H1 (cell line): ENCODE data around the gene SERTAD2. TPM values are rescaled to one million over a fixed set of nuclear protein-coding genes. Genes with fewer than 3 reads are reported as not detected.

ENCODE experiments used
- CTCF ChIA-PET: fragments of 300-600 bp; sonication (Branson Sonifier 250); formaldehyde crosslinking; loops from one replicate; lab custom pipeline; 2021; ENCODE audit not compliant: partially characterized antibody; lab: Charles Lee
- POLR2A ChIA-PET: fragments of 300-600 bp; sonication (Branson Sonifier 250); formaldehyde crosslinking; loops from one replicate; lab custom pipeline; 2021; ENCODE audit warnings: inconsistent platforms; ENCODE audit not compliant: partially characterized antibody; lab: Charles Lee
- DNase-seq, 2 experiments: peaks; one replicate each; pipeline versions ENCODE4 v3.0.0 to v3.0.0-alpha.2; 2010 to 2022; ENCODE audit warnings: low spot score in 2 of 2, low read depth in 1 of 2, mixed read lengths in 1 of 2
- FAIRE-seq: peaks from 2 replicates; lab custom pipeline; 2011; peaks lifted over from hg19 to GRCh38; lab: Jason Lieb, UNC
- H2AFZ ChIP-seq: 2 replicates; pipeline ENCODE4 v1.8.1; 2012; ENCODE audit warnings: low read length, inconsistent platforms
- H2AK5ac ChIP-seq: 2 replicates; pipeline ENCODE4 v1.6.1; 2013; ENCODE audit warnings: low read depth, low read length
- H2BK120ac ChIP-seq: replicated peaks from 2 replicates; pipeline ENCODE3; 2013; ENCODE audit warnings: low read depth, low read length, inconsistent platforms
- H2BK12ac ChIP-seq: 2 replicates; pipeline ENCODE4 v1.6.1; 2013; ENCODE audit warnings: low read depth, low read length
- H2BK15ac ChIP-seq: 2 replicates; pipeline ENCODE4 v1.6.1; 2013; ENCODE audit warnings: low read length
- H2BK20ac ChIP-seq: 2 replicates; pipeline ENCODE4 v1.6.1; 2013; ENCODE audit warnings: low read length
- H2BK5ac ChIP-seq: 2 replicates; pipeline ENCODE4 v1.6.1; 2013; ENCODE audit warnings: low read depth, low read length
- H3K14ac ChIP-seq: 2 replicates; pipeline ENCODE4 v1.6.1; 2013; ENCODE audit warnings: inconsistent platforms; ENCODE audit not compliant: insufficient read length
- H3K18ac ChIP-seq: 2 replicates; pipeline ENCODE4 v1.6.1; 2013; ENCODE audit warnings: low read length; ENCODE audit errors: extremely low read depth
- H3K23ac ChIP-seq: 2 replicates; pipeline ENCODE4 v1.6.1; 2013; ENCODE audit warnings: inconsistent platforms; ENCODE audit not compliant: insufficient read length
- H3K23me2 ChIP-seq: 2 replicates; pipeline ENCODE4 v1.6.1; 2013; ENCODE audit warnings: low read depth, low read length
- H3K27ac ChIP-seq: 2 replicates; pipeline ENCODE4 v1.6.1; 2011; ENCODE audit warnings: low read depth, low read length, inconsistent platforms
- H3K27me3 ChIP-seq, 4 experiments: replicated peaks in 1 of 4; 1 replicate in 1 of 4; 2 replicates in 3 of 4; pipeline versions ENCODE4 v1.6.1 to v1.8.1; 2011 to 2013; ENCODE audit warnings: low read length in 3 of 4, mild to moderate bottlenecking in 3 of 4, inconsistent platforms in 2 of 4, mixed read lengths in 2 of 4, moderate library complexity in 1 of 4; ENCODE audit not compliant: control insufficient read depth in 3 of 4, insufficient read depth in 3 of 4; ENCODE audit errors: extremely low read depth in 1 of 4
- H3K36me3 ChIP-seq, 4 experiments: 2 replicates each; pipeline versions ENCODE4 v1.6.1 to v1.8.1; 2011 to 2013; ENCODE audit warnings: mild to moderate bottlenecking in 4 of 4, low read length in 3 of 4, moderate library complexity in 2 of 4, control low read depth in 1 of 4, inconsistent platforms in 1 of 4; ENCODE audit not compliant: insufficient read depth in 4 of 4, control insufficient read depth in 2 of 4
- H3K4ac ChIP-seq: replicated peaks from 2 replicates; pipeline ENCODE3; 2013; ENCODE audit warnings: low read length, low read depth, mixed read lengths, inconsistent platforms; ENCODE audit not compliant: insufficient read length
- H3K4me1 ChIP-seq, 4 experiments: replicated peaks in 1 of 4; 1 replicate in 1 of 4; 2 replicates in 3 of 4; pipeline versions ENCODE4 v1.6.1 to v1.8.1; 2011 to 2013; ENCODE audit warnings: low read length in 3 of 4, inconsistent platforms in 2 of 4, mixed read lengths in 1 of 4; ENCODE audit not compliant: insufficient read depth in 4 of 4, control insufficient read depth in 3 of 4
- H3K4me2 ChIP-seq, 2 experiments: 2 replicates each; pipeline versions ENCODE4 v1.6.1 to v1.8.1; 2011 to 2013; ENCODE audit warnings: low read depth in 2 of 2, low read length in 2 of 2, control low read depth in 1 of 2, inconsistent platforms in 1 of 2, mild to moderate bottlenecking in 1 of 2; ENCODE audit not compliant: insufficient read depth in 1 of 2
- H3K4me3 ChIP-seq, 4 experiments: fragments of 200-600, 300-600 bp in 1 of 4; sonication (generic), shearing (Covaris generic), sonication (Bioruptor Twin) in 1 of 4; 2 replicates each; pipeline versions ENCODE4 v1.5.1 to v1.8.1; 2011 to 2016; ENCODE audit warnings: low read length in 4 of 4, low read depth in 3 of 4, control low read depth in 2 of 4, inconsistent platforms in 2 of 4, mild to moderate bottlenecking in 2 of 4, mixed read lengths in 1 of 4, moderate library complexity in 1 of 4; ENCODE audit not compliant: insufficient read depth in 2 of 4; ENCODE audit errors: extremely low read depth in 1 of 4
- H3K56ac ChIP-seq: replicated peaks from 2 replicates; pipeline ENCODE3; 2013; ENCODE audit warnings: low read depth, mild to moderate bottlenecking, mixed read lengths, low read length, inconsistent platforms; ENCODE audit not compliant: insufficient read length
- H3K79me1 ChIP-seq: 2 replicates; pipeline ENCODE4 v1.6.1; 2013; ENCODE audit warnings: low read depth, low read length, control low read depth
- H3K79me2 ChIP-seq, 2 experiments: 2 replicates each; pipeline versions ENCODE4 v1.6.1 to v1.8.1; 2012 to 2013; ENCODE audit warnings: low read length in 2 of 2, mild to moderate bottlenecking in 2 of 2, inconsistent platforms in 1 of 2; ENCODE audit not compliant: insufficient read depth in 2 of 2, control insufficient read depth in 1 of 2
- H3K9ac ChIP-seq, 4 experiments: replicated peaks in 1 of 4; 1 replicate in 1 of 4; 2 replicates in 3 of 4; pipeline versions ENCODE4 v1.6.1 to v1.8.1; 2011 to 2013; ENCODE audit warnings: low read depth in 3 of 4, low read length in 3 of 4, control low read depth in 2 of 4, mild to moderate bottlenecking in 2 of 4, moderate library complexity in 2 of 4, inconsistent platforms in 1 of 4; ENCODE audit errors: extremely low read depth in 1 of 4
- H3K9me3 ChIP-seq, 2 experiments: 2 replicates each; pipeline versions ENCODE4 v1.6.1 to v1.8.1; 2012 to 2013; ENCODE audit warnings: mild to moderate bottlenecking in 2 of 2, moderate library complexity in 2 of 2, control low read depth in 1 of 2, inconsistent platforms in 1 of 2, low read depth in 1 of 2, low read length in 1 of 2, mixed read lengths in 1 of 2; ENCODE audit not compliant: insufficient read depth in 2 of 2
- H4K20me1 ChIP-seq, 2 experiments: replicated peaks in 1 of 2; 2 replicates each; pipeline versions ENCODE3 to v1.8.1; 2011 to 2013; ENCODE audit warnings: inconsistent platforms in 2 of 2, low read length in 2 of 2, mild to moderate bottlenecking in 1 of 2; ENCODE audit not compliant: insufficient read depth in 2 of 2, control insufficient read depth in 1 of 2
- H4K5ac ChIP-seq: 2 replicates; pipeline ENCODE4 v1.6.1; 2013; ENCODE audit warnings: low read length, low read depth, mixed read lengths, inconsistent platforms; ENCODE audit not compliant: insufficient read length
- H4K8ac ChIP-seq: 2 replicates; pipeline ENCODE4 v1.8.0; 2013; ENCODE audit warnings: mild to moderate bottlenecking, moderate library complexity, low read length, inconsistent platforms; ENCODE audit not compliant: insufficient read depth; ENCODE audit errors: extremely low read depth
- H4K91ac ChIP-seq: replicated peaks from 2 replicates; pipeline ENCODE3; 2013; ENCODE audit warnings: low read length, mixed read lengths, inconsistent platforms; ENCODE audit not compliant: insufficient read length
- FOSL1 ChIP-seq: IDR thresholded peaks from 2 replicates; pipeline ENCODE4 v1.6.1; 2011; ENCODE audit warnings: mild to moderate bottlenecking, low read depth, low read length, moderate library complexity; ENCODE audit not compliant: insufficient read depth
- GABPA ChIP-seq: IDR thresholded peaks from 2 replicates; pipeline ENCODE4 v1.6.1; 2011; ENCODE audit warnings: mild to moderate bottlenecking, low read length, moderate library complexity, borderline replicate concordance; ENCODE audit not compliant: insufficient read depth
- RFX5 ChIP-seq: IDR thresholded peaks from 2 replicates; pipeline ENCODE4 v1.6.1; 2011; ENCODE audit warnings: low read depth, low read length, improper control_type of control experiment, borderline replicate concordance
- WGBS, 2 experiments: shearing (Covaris generic) in 1 of 2; methylation state at CpG; one replicate each; pipeline versions ENCODE4 v1.1.6 to v1.1.7; 2013 to 2015; ENCODE audit warnings: low lambda C conversion rate in 2 of 2, mixed read lengths in 2 of 2, inconsistent platforms in 1 of 2, low coverage in 1 of 2, missing lambda C conversion rate in 1 of 2; ENCODE audit not compliant: insufficient replicate concordance in 2 of 2, insufficient coverage in 1 of 2, insufficient read length in 1 of 2; ENCODE audit errors: extremely low coverage in 1 of 2, missing lambda C conversion rate in 1 of 2; 5-methylcytosine and 5-hydroxymethylcytosine counted together
- polyA plus RNA-seq, 7 experiments: library from polyadenylated mRNA; depleted of rRNA in 3 of 7; stranded (reverse) in 5 of 7; unstranded in 2 of 7; fragments of >200 nt in 5 of 7; fragments of 200-250 nt in 2 of 7; gene quantifications; 1 replicate in 5 of 7; 2 replicates in 1 of 7; 4 replicates in 1 of 7; pipeline versions ENCODE4 v1.2.1 to v1.2.3, GENCODE V29; 2011 to 2013; ENCODE audit warnings: missing spikeins in 2 of 7, mixed read lengths in 2 of 7
- total RNA-seq: library from RNA; stranded (reverse); fragmentation: NEBNext Ultra II Directional; extraction: Animal tissue kit (Norgen Biotek cat#: 25700); gene quantifications from 2 replicates; pipeline ENCODE4 v1.2.1, GENCODE V29; 2021
- TF ChIP-seq, protein P1 (sequence below): IDR thresholded peaks from 2 replicates; pipeline ENCODE4 v1.6.1; 2012; ENCODE audit warnings: inconsistent platforms

SERTAD2 gene
- total and polyA plus RNA-seq, 2 of the 8 experiments (the other 6 are each of a cell fraction or from before 2014, with no cell fraction given) = 2.9 to 4.5 TPM

DNA sequence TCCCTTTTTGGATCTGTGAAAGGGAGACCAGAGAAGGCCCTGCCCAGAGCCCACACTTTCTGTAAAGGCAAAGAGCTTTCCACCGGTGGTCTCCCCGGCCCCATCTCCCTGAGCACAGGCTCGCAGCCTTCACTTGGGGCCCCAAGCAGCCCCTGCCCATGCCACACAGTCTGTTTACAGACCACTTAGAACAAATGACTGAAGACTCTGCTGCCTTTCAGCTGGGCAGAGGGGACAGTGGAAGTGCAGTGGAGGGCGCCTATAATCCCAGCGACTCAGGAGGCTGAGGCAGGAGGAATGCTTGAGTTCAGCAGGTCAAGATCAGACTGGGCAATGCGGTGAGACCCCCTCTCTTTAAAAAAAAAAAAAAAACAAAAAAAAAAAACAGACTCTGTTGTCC is 28.9 kb downstream of the SERTAD2 start:
- no peak overlapping the region for H3K4ac ChIP-seq
- H3K23ac ChIP-seq = no peak overlapping the region
- no peak overlapping the region for H4K91ac ChIP-seq
- no peaks in the 10 kb centered on the region for H3K79me2 ChIP-seq
- no peak overlapping the region for H3K18ac ChIP-seq
- DNase-seq (no peak), FAIRE-seq (no peak)
- no peak overlapping the region for H2BK120ac ChIP-seq
- no peak overlapping the region for H4K5ac ChIP-seq
- H2AFZ ChIP-seq = no peak overlapping the region
- peaks cover 5 to 21% (median 11%) of the 10 kb centered on the region in 4 experiments; a peak in 6 of 7 replicates for H3K4me1 ChIP-seq
- no peak overlapping the region for H2BK20ac ChIP-seq
- H2BK15ac ChIP-seq = no peak overlapping the region
- no peak overlapping the region for H2AK5ac ChIP-seq
- WGBS, 2 experiments = 85% methylated on average over 5 of the region's 6 CpGs; no CpG with 5 or more reads in 1 of the 2 experiments
- no peak overlapping the region for H3K9ac ChIP-seq
- TF ChIP-seq GABPA (no peak), FOSL1 (no peak), RFX5 (no peak)
- TF ChIP-seq, protein P1, sequence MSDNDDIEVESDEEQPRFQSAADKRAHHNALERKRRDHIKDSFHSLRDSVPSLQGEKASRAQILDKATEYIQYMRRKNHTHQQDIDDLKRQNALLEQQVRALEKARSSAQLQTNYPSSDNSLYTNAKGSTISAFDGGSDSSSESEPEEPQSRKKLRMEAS = no peak
- TF ChIP-seq, all 59 proteins: peak for 0
- no peaks in the 10 kb centered on the region for H3K27me3 ChIP-seq
- H4K8ac ChIP-seq = no peak overlapping the region
- ChIA-PET POLR2A (interaction anchor here (1.1 kb wide), 1 partner anchor 29 kb away, joined by 3 read pairs; the partner anchor contains the start of gene SERTAD2), CTCF (interaction anchor here (1.0 to 27.4 kb wide), 17 partner anchors 3 to 624 kb away, joined by 3 to 389 read pairs (median 6); partner anchors contain the start of gene SERTAD2)
- no peak overlapping the region for H3K4me2 ChIP-seq
- no peaks in the 10 kb centered on the region for H3K79me1 ChIP-seq
- no peaks in the 10 kb centered on the region for H3K9me3 ChIP-seq
- H3K27ac ChIP-seq = no peak overlapping the region
- H2BK12ac ChIP-seq = no peak overlapping the region
- H3K14ac ChIP-seq = no peak overlapping the region
- peaks cover 0 to 2% of the 10 kb centered on the region in 2 experiments for H4K20me1 ChIP-seq
- no peaks in the 10 kb centered on the region for H3K36me3 ChIP-seq
- H2BK5ac ChIP-seq = no peak overlapping the region
- no peak overlapping the region for H3K4me3 ChIP-seq
- no peak overlapping the region for H3K56ac ChIP-seq
- H3K23me2 ChIP-seq = no peaks in the 10 kb centered on the region
